NCI-H1092 treated with DMSO at 0.1 percent for 48 hours (cell line): ENCODE data around the gene S100A2.

ENCODE experiments used
- DNase-seq: peaks from one replicate; lab custom pipeline; 2025; lab: John Stamatoyannopoulos, UW

S100A2 gene

DNA sequence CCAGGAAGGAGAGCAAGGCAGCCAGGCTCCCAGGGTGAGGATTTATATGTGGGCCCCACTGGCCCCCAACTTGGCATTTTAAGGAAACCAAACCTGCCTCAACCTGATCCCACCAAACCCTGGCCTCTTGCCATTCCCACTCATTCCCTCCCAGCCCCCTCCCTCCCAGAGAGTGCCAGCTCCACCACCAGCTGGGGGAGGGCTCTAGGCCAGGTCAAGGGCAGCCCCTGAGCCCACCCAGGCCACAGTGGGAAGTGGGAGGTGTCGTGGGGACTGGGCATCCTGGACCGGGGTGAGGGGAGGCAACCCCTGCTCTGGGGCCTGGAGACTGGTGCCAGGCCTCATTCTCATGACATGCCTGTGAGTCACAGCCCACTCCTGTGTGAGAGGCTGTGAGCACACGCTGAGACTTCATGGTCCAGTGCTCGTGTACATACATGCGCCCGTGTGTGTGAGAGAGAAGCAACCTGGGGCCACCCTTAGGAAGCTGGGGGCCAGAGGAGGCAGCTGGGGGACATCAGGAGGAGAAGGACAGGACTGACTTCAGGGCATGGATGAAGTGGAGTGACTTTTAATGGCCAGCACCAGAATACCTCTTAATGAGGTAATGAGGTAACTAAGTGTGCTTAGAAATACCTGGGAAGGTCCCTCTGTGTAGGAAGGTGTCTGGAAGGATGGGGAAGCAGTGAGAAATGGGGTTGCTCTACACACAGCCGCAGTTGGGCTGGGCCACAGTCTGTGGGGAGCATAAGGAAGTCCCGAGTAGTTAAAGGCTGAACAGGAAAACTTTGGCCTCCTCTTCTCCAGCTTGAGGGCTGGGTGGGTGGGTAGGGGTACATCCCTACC, at the start of gene S100A2:
S100A2 (minus strand) TSS at position 316 of the 846 bp plus-strand sequence. CDS start 1,967 bp downstream, outside the sequence.
- DNase-seq: no peak

DNA sequence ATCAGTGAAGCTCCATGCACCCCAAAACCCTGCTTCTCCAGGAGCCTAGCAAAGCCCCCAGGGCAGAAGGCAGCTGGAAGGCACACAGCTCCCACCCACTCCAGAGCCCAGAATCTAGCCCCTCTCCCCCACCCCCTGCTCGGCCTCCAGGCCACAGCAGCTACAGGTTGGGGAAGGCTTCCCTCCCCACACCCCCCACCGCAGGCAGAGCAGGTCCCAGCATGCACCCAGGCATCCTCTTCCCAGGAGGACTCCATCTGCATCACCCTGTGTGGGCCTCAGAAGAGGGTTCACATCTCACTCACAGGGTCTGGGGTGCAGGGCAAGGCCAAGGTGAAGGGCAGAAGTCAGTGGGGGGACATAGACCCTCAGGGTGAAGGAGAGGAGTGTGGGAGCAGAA, 49.8 kb upstream of the S100A2 start:
- DNase-seq: no peak

DNA sequence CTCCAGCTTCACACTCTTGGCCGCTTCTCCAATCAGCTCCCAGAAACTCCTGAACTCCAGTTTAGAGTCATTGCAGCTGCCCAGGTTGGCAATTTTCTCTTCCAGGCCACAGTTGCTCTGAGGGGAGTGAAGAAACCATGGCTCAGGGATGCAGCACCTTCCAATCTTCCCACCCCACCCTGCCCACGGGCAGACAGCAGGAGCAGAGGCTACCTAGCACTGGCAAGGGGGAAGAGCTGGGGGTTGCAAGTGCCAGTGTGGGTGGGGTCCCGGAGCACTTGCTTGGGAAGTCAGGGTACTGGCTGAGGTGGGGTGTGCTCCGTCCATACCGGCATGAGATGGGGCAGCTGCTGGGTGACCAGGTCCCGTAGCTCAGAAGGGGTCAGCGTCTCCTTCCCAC, 49.3 kb upstream of the S100A2 start:
- no peak for DNase-seq

DNA sequence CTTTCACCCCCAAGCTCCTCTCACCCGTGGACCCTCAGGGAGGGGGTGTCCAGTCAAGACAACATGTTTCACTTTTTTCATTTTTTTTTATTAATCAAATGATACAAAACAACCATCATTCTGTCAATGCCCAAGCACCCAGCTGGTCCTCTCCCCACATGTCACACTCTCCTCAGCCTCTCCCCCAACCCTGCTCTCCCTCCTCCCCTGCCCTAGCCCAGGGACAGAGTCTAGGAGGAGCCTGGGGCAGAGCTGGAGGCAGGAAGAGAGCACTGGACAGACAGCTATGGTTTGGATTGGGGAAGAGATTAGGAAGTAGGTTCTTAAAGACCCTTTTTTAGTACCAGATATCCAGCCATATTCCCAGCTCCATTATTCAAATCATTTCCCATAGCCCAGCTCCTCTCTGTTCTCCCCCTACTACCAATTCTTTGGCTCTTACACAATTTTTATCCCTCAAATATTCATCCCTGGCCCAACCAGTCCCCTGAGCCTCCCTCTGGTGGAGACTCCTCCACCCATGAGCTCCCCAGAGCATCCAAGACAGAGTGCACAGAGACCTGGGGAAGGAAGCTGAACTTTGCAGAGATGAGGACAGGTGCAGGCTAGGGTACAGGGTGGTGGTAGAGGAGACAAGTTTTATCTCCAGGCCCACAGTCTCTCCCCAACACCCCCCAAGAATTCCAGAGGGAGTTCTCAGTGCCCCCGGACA, 48.7 kb upstream of the S100A2 start:
- DNase-seq: no peak

DNA sequence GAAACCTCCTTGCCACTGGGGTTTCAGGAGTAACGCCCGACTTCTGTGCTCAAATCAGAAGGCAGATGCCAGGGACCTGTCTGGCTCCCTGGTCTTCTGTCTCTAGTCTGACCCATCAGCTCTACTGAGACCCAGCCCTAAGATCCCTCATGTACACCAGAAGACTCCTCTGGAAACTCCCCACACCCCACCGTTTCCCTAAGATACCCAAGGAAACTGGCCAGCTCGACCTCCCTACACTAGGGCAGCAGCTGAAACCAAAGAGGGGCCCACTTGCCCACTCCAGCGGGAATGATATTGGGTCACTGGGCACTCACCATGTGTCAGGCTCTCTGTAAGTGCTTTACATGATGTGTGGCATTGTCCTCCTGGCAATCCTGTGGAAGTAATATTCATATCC, 47.8 kb upstream of the S100A2 start:
- no peak for DNase-seq

DNA sequence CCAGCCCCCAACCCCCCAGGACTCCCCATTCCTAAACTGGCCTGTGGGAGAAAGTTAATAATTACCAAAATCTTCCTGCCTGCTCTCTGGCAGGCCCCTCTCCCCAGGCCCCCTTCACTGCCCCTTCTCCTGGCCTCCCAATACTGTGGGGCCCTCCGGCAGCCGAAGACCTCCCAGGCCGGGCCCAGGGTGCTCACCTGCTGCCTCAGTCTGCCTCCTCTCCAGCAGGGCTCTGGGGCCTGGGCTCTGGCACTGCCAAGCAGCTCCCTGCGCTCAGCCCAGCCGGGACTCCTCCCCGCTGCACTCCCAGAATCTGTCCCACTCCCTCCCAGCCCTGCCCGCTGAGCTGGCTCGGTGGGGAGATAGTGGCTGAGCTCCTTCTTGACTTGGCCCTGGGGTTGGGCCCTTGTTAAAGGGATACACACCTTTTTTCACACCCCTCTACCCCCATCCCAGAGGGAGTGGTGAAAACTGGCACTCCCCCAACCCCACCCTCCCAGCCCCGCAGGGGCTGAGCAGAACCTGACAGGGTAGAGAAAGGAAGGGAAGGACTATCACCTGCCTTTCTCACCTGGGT, 47.2 kb upstream of the S100A2 start, which contains the start of gene S100A16:
S100A16 (minus strand) TSS at position 383 of the 577 bp plus-strand sequence. CDS start 4,986 bp downstream, outside the sequence.
- no peak for DNase-seq

DNA sequence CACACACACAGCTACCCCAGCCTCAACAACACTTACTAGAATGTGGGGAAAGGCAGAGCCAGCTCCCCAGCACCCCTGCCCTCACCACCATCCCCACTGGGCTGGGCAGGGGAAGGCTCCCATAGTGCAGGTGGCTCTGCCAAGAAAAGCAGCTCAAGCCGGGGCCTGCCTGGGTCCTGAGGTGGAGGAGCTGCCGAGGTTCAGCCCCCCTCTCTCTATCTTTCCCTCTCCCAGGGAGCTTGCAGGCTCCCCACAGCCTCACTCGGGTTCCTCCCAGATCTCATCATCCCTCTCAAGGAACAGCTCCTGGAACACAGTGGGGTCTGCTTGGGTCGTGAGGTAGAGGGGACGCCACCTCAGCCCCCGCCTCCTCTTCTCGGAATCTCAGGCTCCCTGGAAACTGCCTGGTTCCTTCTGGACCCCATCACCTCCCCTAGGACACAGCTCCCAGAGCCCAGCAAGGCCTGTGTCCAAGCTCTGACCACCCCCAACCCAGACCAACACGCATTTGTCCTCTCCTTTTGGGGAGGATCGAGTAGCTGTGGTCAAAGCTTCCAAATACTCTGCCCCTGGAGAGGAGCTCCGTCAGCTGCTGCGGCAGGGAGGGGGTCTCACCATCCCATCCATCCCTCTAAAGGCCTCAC, 46.6 kb upstream of the S100A2 start:
- DNase-seq: no peak

DNA sequence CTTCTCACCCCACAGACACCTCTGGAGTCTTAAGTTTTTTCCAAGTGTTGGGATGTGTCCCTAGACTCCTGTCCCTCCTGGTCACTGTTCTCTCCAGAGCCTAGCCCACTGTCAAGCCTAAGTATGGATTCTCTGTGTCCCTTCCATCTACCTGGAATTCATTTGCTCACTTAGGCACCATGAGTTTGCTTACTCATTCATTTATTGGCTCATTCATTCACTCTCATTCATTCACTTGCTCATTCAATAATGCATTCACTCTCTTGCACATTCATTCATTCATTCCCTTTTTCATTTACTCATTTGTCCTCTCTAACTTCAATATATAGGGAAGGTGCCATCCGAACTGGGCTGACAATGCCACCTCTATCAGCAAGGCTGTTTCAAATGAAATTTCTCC, 45.7 kb upstream of the S100A2 start:
- no peak for DNase-seq

DNA sequence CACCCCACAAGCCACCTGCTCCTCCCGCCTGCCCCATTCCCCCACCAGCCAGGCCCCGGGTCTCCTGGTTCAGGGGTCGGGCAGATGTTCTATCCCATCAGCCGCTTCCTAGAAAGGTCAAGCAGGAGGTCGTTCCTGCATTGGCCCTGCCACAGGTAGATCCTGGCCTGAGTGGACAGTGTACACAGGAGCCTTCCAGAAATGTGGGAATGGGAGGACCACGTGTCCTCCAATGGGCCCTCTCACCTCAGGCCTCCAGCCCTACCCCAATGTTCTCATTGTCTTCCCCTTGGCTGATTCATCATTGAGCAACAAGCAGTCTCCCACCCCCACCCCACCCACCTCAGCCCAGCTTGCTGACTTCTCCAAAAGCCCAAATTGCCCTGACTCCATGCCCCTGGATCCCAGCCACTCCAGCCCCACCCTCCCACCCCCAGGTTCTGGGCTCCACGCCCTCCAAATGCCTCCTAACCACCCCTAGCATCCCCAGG, 45.2 kb upstream of the S100A2 start:
- DNase-seq: no peak

DNA sequence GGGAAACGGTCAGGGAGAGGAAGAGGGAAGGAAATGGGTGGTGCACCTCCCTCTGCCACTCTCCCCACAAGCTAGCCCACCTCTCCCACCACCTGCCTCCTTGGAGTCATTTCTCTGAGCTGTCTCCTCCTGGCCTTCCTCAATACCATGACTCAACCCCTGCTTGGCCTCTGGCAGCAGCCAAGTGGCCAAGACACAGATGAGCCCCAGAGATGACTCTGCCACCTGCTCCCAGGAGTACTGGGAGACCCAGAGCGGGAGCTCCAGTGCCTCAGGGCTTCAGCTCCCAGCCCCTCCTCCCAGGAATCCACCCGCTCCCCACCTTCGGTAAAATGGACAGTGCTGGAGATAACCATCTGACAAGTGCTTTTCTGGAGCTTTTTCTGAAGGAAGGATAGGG, 44.7 kb upstream of the S100A2 start:
- DNase-seq: no peak

DNA sequence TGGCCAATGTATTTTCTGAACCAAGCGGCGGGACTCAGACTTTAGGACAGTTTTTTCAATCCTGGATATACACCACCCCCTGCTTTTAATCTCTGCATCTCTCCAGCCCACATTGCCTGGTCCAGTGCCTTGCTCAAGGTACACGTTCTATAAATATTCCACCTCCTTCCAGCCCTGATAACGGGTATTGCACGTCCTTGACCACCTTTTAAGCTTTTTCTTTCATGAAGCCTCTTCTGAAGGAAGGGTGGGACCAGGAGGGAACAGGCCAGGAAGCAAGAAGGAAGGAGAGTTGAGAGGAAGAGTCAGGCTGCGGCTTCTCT, 43.9 kb upstream of the S100A2 start:
- no peak for DNase-seq

DNA sequence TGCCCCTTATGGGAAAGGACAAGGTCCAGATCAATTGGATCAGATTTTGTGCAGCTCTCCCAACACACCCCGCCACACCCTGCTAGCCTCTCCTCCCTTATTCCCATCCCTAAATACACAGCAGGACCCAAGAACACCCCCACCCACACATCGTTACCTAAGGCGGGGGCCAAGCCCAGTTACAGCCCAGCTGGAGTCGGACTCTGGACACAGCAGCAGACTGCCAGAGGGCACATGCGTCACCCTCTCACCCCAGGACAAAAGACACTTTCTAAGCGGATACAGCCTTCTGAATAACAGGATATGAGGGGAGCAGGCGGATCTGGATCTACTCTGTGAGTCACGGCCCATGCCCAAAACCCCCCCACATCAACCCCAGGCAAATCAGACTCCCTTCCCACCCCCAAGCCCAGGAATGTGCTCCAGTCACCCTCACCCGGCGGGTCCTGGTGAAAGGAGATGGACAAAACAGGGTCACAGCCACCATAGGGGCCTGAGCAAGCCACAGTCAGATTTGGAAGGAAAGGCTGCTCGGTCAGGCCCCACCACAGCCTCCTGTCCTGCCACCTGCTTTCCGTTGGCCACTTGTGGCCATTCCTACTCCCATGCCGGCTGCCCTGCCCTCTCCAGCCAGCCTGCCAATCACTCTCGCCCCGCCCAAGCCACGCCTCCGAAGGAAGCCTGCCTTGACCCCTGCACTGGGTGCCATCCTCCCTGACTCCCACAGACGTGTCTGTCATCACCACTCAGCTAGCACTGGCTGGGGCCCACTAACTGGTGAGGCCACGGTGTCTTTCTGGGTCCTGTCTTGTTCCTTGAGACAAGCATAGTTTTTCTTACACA, 43.3 kb upstream of the S100A2 start:
- DNase-seq: no peak

DNA sequence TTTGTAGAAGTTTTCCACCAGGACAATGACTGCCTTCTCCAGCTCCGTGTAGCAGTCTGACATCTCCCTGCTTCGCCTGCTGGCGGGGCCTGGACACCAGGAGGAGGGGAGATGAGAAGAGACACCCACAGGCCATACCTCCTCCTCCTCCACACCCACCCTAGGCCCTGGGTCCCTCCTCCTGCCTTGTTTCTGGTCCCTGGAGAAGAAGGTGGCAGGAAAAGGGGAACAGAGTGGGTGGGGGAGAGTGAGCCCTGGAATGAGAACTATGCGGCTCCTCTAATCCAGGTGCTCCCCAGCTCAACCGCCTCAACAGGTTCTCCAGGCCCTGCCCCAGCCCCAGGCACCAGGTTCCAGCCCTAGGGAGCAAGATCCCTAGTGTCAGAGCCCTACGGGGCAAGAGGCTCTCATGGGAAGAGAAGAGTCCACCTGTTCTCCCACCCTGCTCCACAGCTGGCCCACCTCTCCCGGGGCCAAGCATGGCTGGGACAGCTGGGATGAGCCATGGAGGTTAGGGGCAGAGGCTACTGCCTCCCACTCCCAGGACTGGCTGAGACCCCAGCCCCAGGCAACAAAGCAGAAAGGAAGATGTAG, 42.5 kb upstream of the S100A2 start:
- DNase-seq: no peak

DNA sequence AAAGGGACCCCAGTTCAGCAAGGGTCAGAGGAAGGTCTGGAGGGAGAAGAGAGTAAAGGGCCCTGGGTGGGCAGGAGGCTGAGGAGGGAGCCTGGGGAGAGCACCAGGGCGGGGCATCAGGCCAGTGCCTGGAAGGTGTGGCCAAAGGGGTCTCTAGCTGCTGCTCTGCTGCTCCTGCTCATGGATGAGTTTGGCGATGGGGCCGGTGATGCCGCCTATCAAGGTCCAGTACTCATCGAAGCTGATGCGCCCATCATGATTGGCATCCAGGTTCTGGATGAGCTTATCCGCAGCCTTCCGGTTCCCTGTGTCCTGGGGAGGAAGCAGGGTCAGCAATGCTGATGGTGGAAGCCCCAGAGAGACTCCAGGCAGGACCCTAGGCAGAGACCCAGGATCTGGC, 41.7 kb upstream of the S100A2 start:
- no peak for DNase-seq

DNA sequence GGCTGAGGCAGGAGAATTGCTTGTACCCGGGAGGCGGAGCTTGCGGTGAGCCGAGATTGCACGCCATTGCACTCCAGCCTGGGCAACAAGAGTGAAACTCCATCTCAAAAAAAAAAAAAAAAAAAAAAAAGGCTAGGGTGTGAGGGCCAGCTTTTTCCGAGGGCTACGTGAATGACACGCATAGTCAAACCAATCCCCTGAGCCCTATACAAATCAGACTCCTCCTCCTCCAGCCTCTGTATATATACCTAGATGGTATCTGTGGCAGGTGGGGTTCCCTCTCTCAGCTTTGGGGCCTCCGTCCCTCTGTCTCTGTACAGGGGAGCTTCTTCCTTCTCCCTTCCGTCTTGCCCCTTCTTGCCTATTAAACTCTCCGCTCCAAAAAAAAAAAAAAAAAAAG, 40.5 kb upstream of the S100A2 start:
- no peak for DNase-seq

DNA sequence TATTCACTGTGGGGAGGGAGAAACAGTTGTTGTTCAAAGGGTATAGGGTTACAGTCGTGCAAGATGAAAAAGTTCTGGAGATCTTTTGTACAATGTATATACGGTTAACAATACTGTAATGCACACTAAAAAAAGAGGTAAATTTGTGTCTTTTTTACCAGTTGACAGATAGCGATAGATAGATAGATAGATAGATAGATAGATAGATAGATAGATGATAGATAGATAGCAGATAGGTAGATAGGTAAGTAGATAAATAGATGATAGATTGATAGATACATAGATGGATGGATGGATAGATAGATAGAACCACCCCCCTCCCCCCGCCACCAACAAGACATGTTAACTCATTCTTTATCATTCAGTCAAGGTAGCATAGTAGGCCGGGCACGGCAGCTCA, 37.1 kb upstream of the S100A2 start:
- no peak for DNase-seq

DNA sequence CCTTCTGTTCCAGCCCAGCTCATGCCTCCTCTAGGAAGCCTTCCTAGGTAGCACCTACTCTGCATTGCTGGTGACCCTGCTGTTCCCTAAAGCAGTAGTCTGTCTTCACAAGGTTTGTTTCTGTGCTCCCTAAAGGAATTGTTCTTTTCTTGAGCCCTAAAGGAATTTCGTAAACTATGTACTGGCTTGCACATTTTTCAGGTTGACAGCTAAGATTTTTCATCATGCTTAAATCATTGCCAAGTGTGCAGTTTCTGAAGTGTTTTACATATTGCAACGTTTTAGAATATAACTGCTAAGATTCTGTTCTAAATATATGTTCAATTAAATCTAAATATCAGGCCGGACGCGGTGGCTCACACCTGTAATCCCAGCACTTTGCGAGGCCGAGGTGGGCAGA, 34.2 kb upstream of the S100A2 start:
- DNase-seq: no peak

DNA sequence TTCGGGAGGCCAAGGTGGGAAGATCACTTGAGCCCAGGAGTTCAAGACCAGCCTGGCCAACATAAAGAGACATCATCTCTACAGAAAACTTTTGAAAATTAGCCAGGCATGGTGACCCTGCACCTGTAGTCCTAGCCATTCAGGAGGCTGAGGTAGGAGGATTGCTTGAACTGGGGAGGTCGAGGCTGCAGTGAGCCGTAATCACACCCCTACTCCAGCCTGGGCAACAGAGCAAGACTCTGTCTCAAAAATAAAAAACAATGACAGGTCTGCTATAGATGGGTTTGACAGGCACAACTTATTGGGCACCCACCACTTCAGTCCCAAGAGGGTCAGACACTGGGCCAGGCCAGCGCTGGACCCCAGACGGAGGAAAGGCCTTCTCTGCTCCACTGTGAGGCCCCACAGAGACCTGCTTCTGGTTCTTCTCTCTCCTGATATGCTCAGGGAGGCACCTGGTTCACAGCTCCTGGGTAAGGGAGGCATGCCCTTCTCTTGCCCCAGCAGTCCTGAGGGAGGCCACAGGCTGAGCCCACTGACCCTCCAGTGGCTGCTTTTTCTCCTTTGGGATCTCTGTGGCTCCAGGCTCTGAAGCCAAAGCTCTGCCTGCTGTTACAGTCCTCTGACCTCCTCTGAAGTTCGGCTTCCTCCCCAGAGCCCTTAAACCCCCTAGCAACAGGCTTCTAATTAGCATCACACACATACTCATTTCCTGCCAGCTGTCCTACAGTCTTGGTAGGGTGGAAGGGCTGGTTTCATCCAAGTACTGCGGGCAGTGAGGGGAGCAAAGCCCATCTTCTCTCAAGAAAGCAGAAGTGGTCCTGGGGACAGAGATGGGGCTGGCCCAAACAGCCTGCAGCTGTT, 32.9 kb upstream of the S100A2 start:
- DNase-seq: peak; percentile 35

DNA sequence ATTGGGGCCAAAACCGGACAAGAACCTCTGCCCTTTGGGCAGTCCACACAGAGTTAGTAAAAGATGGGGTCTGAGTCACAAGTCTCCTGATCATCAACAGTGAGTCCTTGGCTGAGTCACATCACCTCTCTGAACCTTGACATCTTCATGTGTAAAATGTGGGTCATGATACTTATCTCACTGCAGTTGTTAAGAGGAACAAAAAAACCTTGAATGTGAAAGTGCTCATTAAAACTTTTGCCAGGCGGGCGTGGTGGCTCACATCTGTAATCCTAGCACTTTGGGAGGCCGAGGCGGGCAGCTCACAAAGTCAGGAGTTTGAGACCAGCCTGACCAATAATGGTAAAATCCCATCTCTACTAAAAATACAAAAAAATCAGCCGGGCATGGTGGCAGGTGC, 31.6 kb upstream of the S100A2 start:
- DNase-seq: no peak

DNA sequence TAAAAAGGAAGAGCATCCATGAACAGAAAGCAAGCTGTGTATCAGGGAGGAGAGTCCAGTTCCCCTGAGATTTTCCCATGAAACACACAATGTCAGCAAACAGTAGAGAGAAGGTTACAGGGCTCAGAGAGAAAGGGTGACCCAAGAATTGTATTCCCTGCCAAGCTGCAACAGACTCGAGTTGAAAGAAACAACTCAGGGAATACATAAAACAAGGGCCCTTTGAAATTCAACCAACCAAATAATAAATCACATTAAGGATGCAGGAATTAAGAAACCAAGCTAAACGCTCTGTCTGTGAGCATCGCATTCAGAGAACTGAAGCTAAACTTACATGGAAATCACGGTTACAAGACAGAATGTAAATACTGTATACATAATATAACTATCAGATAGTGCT, 27.1 kb upstream of the S100A2 start:
- DNase-seq: no peak
